Uterine smooth muscle cell (primary cell): Measurements from ENCODE around the gene BTG3. TPM values are rescaled to one million over a fixed set of nuclear protein-coding genes. Genes with fewer than 3 reads are reported as not detected.

Experiments used
- total RNA-seq: library from RNA; depleted of rRNA; stranded (reverse); fragments of >200 nt; gene quantifications from 2 replicates; pipeline ENCODE4 v1.2.3, GENCODE V29; 2014

BTG3 gene, protein sequence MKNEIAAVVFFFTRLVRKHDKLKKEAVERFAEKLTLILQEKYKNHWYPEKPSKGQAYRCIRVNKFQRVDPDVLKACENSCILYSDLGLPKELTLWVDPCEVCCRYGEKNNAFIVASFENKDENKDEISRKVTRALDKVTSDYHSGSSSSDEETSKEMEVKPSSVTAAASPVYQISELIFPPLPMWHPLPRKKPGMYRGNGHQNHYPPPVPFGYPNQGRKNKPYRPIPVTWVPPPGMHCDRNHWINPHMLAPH
- total RNA-seq, result 46.1 and 58.3 TPM in 2 replicates

GRCh38 chr21:17612565-17613241 is at the start of gene BTG3:
Gene BTG3 (minus strand): TSS chr21:17612901. CDS start chr21:17609144, 3,757 bp downstream.

Other genes starting within 250 kb of the BTG3 start
- 5.1 and 5.3 TPM in 2 replicates for gene CXADR, start 99.9 kb downstream of the BTG3 start, total RNA-seq
- 9.4 and 9.5 TPM in 2 replicates for gene C21orf91, start 206.5 kb upstream of the BTG3 start, total RNA-seq